ENCODE measurements around the gene EIF4G3. TPM values are rescaled to one million over a fixed set of nuclear protein-coding genes. Genes with fewer than 3 reads are reported as not detected.

Gene EIF4G3
- total RNA-seq, 1 donor from 2014 or later = 50.5 TPM

- FAIRE-seq = no peak
- DNase-seq (ENCODE audit: low spot score in 2 of 2) = no peak
Measured at GRCh38 chr1:21005466-21006239, 171.0 kb downstream of the EIF4G3 start.

- no peak for FAIRE-seq
- DNase-seq (ENCODE audit: low spot score in 2 of 2) = no peak
Measured at GRCh38 chr1:21003281-21004045, 173.2 kb downstream of the EIF4G3 start.

DNA sequence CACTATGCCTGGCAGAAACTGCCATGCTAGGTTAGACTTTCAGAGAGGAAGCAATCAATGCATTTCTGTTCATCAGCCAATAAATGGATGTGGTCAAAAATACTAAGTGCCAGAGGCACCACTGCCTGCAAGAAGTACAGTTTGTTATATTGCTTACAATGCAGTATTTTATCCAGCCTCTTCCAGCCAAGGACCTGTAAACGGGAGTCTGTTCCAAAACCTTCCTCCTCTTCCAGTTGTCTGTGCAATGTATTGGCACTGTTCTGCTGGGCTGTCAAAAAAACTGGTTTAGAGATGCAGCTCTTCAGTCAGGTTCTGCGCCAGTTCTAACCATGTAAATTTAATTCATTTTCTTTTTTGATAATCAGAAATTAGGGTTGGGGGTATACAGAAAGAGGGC lies 175.7 kb downstream of the EIF4G3 start:
- FAIRE-seq (no peak), DNase-seq (ENCODE audit: low spot score in 2 of 2) (no peak)

- FAIRE-seq (no peak), DNase-seq (ENCODE audit: low spot score in 2 of 2) (no peak)
Measured at GRCh38 chr1:21000245-21000594, 176.5 kb downstream of the EIF4G3 start.

- FAIRE-seq (no peak), DNase-seq (ENCODE audit: low spot score in 2 of 2) (no peak)
Measured at GRCh38 chr1:20999525-21000244, 177.0 kb downstream of the EIF4G3 start.

- no peak for FAIRE-seq
- no peak for DNase-seq (ENCODE audit: low spot score in 2 of 2)
Measured at GRCh38 chr1:20998826-20999225, 177.9 kb downstream of the EIF4G3 start.

DNA sequence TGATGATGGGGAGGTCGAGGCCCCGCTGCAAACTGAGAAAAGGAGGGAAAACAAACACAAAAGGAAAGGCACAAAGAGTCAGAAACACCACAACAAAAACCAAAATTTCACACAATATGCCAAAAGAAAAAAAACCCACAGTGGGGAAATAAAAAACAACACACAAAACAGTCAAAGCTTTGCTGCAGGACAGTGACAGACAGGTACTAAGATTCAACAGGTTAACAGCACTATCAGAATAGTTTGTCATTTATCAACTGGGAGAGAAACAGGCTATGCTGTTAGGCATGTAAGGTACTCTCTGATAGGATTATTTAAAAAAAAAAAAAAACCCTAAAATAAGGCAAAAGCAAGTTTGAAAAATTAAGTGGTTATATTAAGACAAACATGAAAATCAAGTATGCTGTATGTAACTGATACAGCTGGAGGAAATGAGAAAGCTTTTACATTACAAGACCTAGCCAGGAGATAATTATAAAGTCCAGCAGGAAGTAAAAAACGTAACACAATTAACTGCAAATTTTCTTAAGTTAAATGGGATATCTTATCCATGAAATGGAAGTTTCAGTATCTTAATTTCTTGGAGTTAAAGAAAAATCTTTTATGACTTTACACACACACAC lies 179.0 kb downstream of the EIF4G3 start:
- FAIRE-seq = no peak
- no peak for DNase-seq (ENCODE audit: low spot score in 2 of 2)

- no peak for FAIRE-seq
- DNase-seq (ENCODE audit: low spot score in 2 of 2) = no peak
Measured at GRCh38 chr1:20996554-20996953, 180.1 kb downstream of the EIF4G3 start.

DNA sequence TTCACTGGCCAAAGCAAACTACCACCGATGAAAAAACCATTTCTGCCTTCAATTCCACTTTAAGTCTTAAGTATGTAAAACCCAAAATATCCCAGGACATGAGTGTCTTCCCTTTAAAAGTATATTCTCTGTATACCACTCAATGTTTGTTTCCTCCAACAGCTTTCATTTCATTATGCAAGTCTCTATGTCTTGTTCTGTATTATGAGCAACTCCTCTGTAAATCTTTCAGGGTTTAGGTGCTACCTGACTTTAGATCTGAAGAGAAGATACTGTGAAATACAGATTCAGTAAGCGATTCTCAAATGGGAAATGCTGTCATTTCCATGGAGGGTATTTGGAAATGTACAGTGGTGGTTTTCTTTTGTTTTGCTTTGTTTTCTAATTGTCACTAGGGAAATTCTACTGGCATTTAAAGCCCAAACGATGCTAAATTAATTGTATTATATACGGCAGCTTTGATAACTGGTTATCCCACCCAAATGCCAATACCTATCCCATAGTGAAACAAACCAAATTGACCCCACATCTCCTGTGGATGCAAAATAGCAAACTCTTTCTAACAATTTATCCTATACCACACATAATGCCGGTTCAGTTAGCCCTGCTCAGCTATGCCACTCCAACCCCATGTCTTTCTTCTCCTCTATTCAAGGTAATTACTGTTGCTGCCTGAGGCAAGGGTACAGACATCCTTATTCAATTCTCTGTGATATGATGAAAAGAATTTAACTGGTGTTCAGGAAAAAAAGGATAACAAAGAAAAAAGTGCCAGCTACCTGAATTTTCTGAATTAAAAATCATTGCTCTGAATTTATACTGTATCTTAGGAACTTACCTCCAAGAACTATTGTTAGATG lies 182.8 kb downstream of the EIF4G3 start:
- DNase-seq (ENCODE audit: low spot score in 2 of 2) (no peak), FAIRE-seq (no peak)

GRCh38 chr1:20992322-20993056 lies 184.2 kb downstream of the EIF4G3 start:
- no peak for FAIRE-seq
- no peak for DNase-seq (ENCODE audit: low spot score in 2 of 2)

DNA sequence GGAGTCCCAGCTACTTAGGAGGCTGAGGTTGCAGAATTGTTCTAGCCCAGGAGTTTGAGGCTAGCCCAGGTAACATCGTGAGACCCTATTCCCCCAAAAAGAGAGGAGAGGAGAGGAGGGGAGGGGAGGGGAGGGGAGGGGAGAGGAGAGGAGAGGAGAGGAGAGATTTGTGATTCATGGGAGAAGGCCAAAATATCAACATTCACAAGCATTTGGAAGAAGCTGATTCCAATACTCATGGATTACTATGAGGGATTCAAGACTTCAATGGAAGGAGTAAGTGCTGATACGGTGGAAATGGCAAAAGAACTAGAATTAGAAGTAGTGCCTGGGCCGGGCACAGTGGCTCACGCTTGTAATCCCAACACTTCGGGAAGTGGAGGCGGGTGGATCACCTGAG lies 187.8 kb downstream of the EIF4G3 start:
- FAIRE-seq (no peak), DNase-seq (ENCODE audit: low spot score in 2 of 2) (no peak)

GRCh38 chr1:20987831-20988825 lies 188.6 kb downstream of the EIF4G3 start:
- DNase-seq (ENCODE audit: low spot score in 2 of 2) (no peak), FAIRE-seq (no peak)

DNA sequence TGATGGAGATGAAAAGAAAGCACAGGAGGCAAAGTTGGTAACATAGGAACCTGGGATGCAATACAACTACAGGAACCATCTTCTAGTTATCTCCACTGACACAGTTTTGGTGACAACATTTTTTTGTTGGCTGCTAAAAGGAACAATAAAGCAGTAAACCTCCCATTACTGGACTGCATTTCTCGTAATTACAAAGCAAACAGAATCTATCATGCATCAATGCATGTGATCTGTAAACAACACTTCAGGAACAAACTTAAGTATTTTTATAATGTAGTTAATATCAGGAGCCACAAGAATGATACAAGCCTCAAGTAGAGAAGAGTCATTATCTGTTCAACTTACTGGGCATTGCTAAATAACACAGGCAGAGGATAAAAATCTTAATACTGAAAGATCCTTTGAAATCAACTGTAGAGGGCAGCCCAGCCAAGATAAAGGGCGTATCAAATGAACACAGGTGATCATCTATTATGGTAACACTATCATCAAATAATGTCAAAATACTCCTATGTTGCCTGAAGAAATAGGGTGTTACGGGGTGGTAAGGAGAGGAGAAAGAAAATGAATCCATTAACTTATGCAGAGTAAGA lies 193.3 kb downstream of the EIF4G3 start:
- FAIRE-seq (no peak), DNase-seq (ENCODE audit: low spot score in 2 of 2) (no peak)

DNA sequence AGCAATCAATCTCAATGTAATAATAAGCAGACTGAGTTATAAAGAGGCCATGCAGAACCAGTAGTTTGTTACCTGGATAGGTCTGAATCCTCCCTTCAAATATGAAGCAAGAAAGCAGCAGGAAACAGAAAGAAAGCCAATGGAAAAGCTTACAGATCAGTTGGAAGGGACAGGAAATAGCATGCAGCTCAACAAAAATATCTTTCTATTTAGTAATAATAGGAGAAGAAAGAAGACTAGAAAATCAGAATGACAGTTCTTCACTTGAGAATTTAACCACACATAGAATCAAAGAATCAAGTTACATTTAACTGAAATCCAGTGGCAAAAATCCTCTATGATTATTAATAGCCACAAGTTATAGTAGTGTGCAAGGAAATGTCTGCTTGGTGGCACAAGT lies 194.4 kb downstream of the EIF4G3 start:
- no peak for FAIRE-seq
- no peak for DNase-seq (ENCODE audit: low spot score in 2 of 2)

DNA sequence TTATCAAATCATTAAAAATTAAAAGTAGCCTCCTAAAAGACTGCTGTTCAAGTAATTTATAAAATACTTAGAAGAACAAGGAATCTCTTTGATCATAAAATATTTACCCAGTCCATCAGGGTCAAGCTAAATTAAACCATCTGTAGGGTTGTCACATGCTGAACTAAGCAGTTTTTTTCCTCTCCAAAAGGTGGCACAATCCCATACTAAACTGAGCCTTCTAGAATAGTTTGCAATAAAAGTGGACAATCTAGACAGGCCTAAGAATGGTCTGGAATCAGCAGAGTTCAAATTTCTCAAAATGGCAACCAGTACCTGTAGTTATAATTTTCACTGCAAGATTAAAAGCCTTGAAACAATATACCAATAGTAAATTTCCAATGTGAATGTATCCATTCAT lies 194.8 kb downstream of the EIF4G3 start:
- FAIRE-seq (peak; percentile 23), DNase-seq (ENCODE audit: low spot score in 2 of 2) (peak in 1 of 2 donors; percentile 26)

DNA sequence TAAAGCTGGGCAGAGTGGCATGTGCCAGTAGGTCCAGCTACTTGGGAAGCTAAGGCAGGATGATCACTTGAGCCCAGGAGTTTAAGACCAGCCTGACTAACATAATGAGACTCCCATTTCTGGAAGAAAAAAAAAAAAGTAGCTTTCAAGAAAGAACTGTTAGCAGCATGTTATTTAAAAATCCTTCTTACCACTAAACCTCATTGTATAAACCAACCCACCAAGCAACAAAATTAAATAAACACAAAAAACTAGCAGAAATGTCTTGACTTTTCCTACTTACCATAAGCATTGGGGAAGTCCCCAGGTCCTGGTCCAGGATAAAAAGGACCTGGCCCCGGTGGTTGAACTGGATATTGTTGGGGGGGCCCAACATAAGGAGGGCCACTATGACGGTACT lies 196.6 kb downstream of the EIF4G3 start:
- FAIRE-seq = no peak
- no peak for DNase-seq (ENCODE audit: low spot score in 2 of 2)

DNA sequence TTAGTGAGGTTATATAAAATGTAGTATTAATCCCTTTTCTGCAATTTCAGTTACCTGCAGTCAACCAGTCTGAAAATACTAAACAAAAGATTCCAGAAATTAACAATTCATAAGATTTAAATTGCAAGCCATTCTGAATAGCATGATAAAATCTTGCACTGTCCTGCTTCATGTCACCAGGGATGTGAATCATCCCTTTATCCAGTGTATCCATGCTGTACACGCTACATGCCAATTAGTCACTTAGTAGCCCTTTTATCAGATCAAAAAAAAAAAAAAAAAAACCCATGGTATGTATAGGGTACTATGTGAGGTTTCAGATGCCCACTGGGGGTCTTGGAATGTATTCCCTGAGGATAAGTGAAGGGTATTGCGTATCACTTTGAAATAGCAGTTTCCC lies 198.3 kb downstream of the EIF4G3 start:
- FAIRE-seq = no peak
- DNase-seq (ENCODE audit: low spot score in 2 of 2) = no peak

GRCh38 chr1:20975668-20976067 lies 201.0 kb downstream of the EIF4G3 start:
- FAIRE-seq = no peak
- no peak for DNase-seq (ENCODE audit: low spot score in 2 of 2)

All from frontal cortex (tissue), 4 donors.